ENCODE measurements around the gene EME1.

The EME1 gene

GRCh38 chr17:50355336-50355700, 17.7 kb upstream of the EME1 start:
- no peak for TF ChIP-seq GATA2 (IDR thresholded peaks at IDR 0.05; ENCODE audit: low read depth, low read length)
- TF ChIP-seq GATA3 (IDR thresholded peaks at IDR 0.05; ENCODE audit: low read depth, low read length), result no peak

GRCh38 chr17:50355701-50356341, 17.2 kb upstream of the EME1 start:
- TF ChIP-seq GATA2 (IDR thresholded peaks at IDR 0.05; ENCODE audit: low read depth, low read length) (no peak), GATA3 (IDR thresholded peaks at IDR 0.05; ENCODE audit: low read depth, low read length) (no peak)

- no peak for TF ChIP-seq GATA3 (IDR thresholded peaks at IDR 0.05; ENCODE audit: low read depth, low read length)
- TF ChIP-seq GATA2 (IDR thresholded peaks at IDR 0.05; ENCODE audit: low read depth, low read length), result no peak
Observed at GRCh38 chr17:50356418-50356817, 16.6 kb upstream of the EME1 start.

GRCh38 chr17:50356892-50357510, 16.0 kb upstream of the EME1 start:
- TF ChIP-seq GATA2 (IDR thresholded peaks at IDR 0.05; ENCODE audit: low read depth, low read length) (no peak), GATA3 (IDR thresholded peaks at IDR 0.05; ENCODE audit: low read depth, low read length) (no peak)

GRCh38 chr17:50358177-50358576, 14.9 kb upstream of the EME1 start:
- no peak for TF ChIP-seq GATA2 (IDR thresholded peaks at IDR 0.05; ENCODE audit: low read depth, low read length)
- TF ChIP-seq GATA3 (IDR thresholded peaks at IDR 0.05; ENCODE audit: low read depth, low read length), result no peak

- no peak for TF ChIP-seq GATA3 (IDR thresholded peaks at IDR 0.05; ENCODE audit: low read depth, low read length)
- TF ChIP-seq GATA2 (IDR thresholded peaks at IDR 0.05; ENCODE audit: low read depth, low read length), result no peak
Observed at GRCh38 chr17:50359005-50359699, 13.9 kb upstream of the EME1 start.

GRCh38 chr17:50359998-50360461, 13.0 kb upstream of the EME1 start:
- no peak for TF ChIP-seq GATA3 (IDR thresholded peaks at IDR 0.05; ENCODE audit: low read depth, low read length)
- TF ChIP-seq GATA2 (IDR thresholded peaks at IDR 0.05; ENCODE audit: low read depth, low read length), result no peak

GRCh38 chr17:50360486-50361115, 12.4 kb upstream of the EME1 start:
- no peak for TF ChIP-seq GATA2 (IDR thresholded peaks at IDR 0.05; ENCODE audit: low read depth, low read length)

GRCh38 chr17:50361561-50362480, 11.2 kb upstream of the EME1 start:
- no peak for TF ChIP-seq GATA2 (IDR thresholded peaks at IDR 0.05; ENCODE audit: low read depth, low read length)
- no peak for TF ChIP-seq GATA3 (IDR thresholded peaks at IDR 0.05; ENCODE audit: low read depth, low read length)

- no peak for TF ChIP-seq GATA2 (IDR thresholded peaks at IDR 0.05; ENCODE audit: low read depth, low read length)
- TF ChIP-seq GATA3 (IDR thresholded peaks at IDR 0.05; ENCODE audit: low read depth, low read length), result no peak
Observed at GRCh38 chr17:50362661-50363060, 10.4 kb upstream of the EME1 start.

- TF ChIP-seq GATA3 (IDR thresholded peaks at IDR 0.05; ENCODE audit: low read depth, low read length), result no peak
- TF ChIP-seq GATA2 (IDR thresholded peaks at IDR 0.05; ENCODE audit: low read depth, low read length), result no peak
Observed at GRCh38 chr17:50363217-50364060, 9.6 kb upstream of the EME1 start.

- TF ChIP-seq GATA2 (IDR thresholded peaks at IDR 0.05; ENCODE audit: low read depth, low read length) (no peak), GATA3 (IDR thresholded peaks at IDR 0.05; ENCODE audit: low read depth, low read length) (no peak)
Observed at GRCh38 chr17:50364061-50364458, 9.0 kb upstream of the EME1 start.

- TF ChIP-seq GATA3 (IDR thresholded peaks at IDR 0.05; ENCODE audit: low read depth, low read length) (no peak), GATA2 (IDR thresholded peaks at IDR 0.05; ENCODE audit: low read depth, low read length) (no peak)
Observed at GRCh38 chr17:50364715-50365114, 8.3 kb upstream of the EME1 start.
